GM18508 (cell line): ENCODE measurements around the gene KDM4C.

Experiments
- ATAC-seq: cut with Tn5 transposase; IDR thresholded peaks from one replicate; pipeline ENCODE4 v1.9.1; 2021; ENCODE audit warnings: moderate number of reproducible peaks; ENCODE audit not compliant: insufficient read depth, unreplicated experiment

KDM4C gene

DNA sequence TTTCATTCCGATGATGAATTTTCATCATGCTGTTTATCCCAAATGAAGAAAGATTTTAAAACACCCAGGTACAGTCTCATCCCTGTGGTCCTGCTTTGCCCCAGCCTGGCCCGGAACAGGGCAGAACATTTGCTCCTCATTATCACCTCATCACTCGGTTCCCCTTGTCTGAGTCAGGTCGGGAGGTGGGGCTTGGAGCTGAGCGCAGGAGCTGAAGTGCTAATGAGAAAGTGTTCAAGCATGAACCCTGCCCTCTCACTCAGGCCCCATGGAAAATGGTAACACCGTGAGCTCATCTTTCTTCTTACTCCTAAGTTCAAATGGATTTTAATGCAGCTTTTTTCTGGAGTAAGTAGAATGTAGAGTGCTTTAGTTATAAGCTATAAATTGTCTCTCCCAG is 466.2 kb downstream of the KDM4C start:
- no peak for ATAC-seq
